GM23248 (cell line): ENCODE results near the gene DXO. TPM values are rescaled to one million over a fixed set of nuclear protein-coding genes. Genes with fewer than 3 reads are reported as not detected.
A peak's percentile ranks its signal among the peaks of the same experiment; 100 is the strongest.
"Not testable (repeated sequence)": the region's sequence is repeated elsewhere in the genome, so short reads cannot be mapped to it uniquely, and the experiment has no call there.

Experiments used
- DNase-seq: peaks from one replicate; pipeline ENCODE4 v3.0.0-alpha.2; 2015
- H2AFZ ChIP-seq: fragments of 200-600 bp; sonication (generic); 2 replicates; pipeline ENCODE4 v1.6.1; 2016; ENCODE audit warnings: antibody characterized with exemption
- H3F3A ChIP-seq: fragments of 200-600 bp; sonication (generic); 2 replicates; pipeline ENCODE4 v1.6.1; 2016; ENCODE audit warnings: mild to moderate bottlenecking, antibody characterized with exemption, mixed run types; ENCODE audit not compliant: insufficient read depth
- H3K27ac ChIP-seq: fragments of 200-600 bp; sonication (generic); 2 replicates; pipeline ENCODE4 v1.5.1; 2016; ENCODE audit warnings: mild to moderate bottlenecking
- H3K27me3 ChIP-seq: fragments of 200-600 bp; sonication (generic); replicated peaks from 2 replicates; pipeline ENCODE4 v1.6.1; 2016; ENCODE audit warnings: mild to moderate bottlenecking; ENCODE audit not compliant: insufficient read depth
- H3K36me3 ChIP-seq: fragments of 200-600 bp; sonication (generic); 2 replicates; pipeline ENCODE4 v1.6.1; 2016; ENCODE audit warnings: low read depth, mild to moderate bottlenecking
- H3K4me1 ChIP-seq: fragments of 200-600 bp; sonication (generic); 2 replicates; pipeline ENCODE4 v1.6.1; 2016; ENCODE audit warnings: mild to moderate bottlenecking; ENCODE audit not compliant: insufficient read depth
- H3K4me2 ChIP-seq: fragments of 200-600 bp; sonication (generic); one replicate; pipeline ENCODE4 v1.6.1; 2016; ENCODE audit warnings: mild to moderate bottlenecking; ENCODE audit not compliant: unreplicated experiment
- H3K4me3 ChIP-seq: fragments of 200-600 bp; sonication (generic); 2 replicates; pipeline ENCODE4 v1.5.1; 2016; ENCODE audit warnings: mild to moderate bottlenecking
- H3K79me2 ChIP-seq: fragments of 200-600 bp; sonication (generic); 2 replicates; pipeline ENCODE4 v1.6.1; 2016; ENCODE audit warnings: mild to moderate bottlenecking; ENCODE audit not compliant: insufficient read depth
- H3K9ac ChIP-seq: fragments of 200-600 bp; sonication (generic); 2 replicates; pipeline ENCODE4 v1.6.1; 2016; ENCODE audit warnings: mild to moderate bottlenecking
- H3K9me2 ChIP-seq: fragments of 200-600 bp; sonication (generic); 2 replicates; pipeline ENCODE4 v1.6.1; 2016; ENCODE audit warnings: mixed run types, mild to moderate bottlenecking, moderate library complexity; ENCODE audit not compliant: insufficient read depth
- H3K9me3 ChIP-seq: fragments of 200-600 bp; sonication (generic); one replicate; pipeline ENCODE4 v1.6.1; 2017; ENCODE audit warnings: low read depth
- H4K20me1 ChIP-seq: fragments of 200-600 bp; sonication (generic); 2 replicates; pipeline ENCODE4 v1.6.0; 2016; ENCODE audit not compliant: insufficient read depth
- EZH2 ChIP-seq: fragments of 200-600 bp; sonication (generic); IDR thresholded peaks from 2 replicates; pipeline ENCODE4 v1.6.1; 2018; ENCODE audit warnings: antibody characterized with exemption, mild to moderate bottlenecking; ENCODE audit not compliant: insufficient read depth, poor library complexity, severe bottlenecking
- EZH2phosphoT487 ChIP-seq: fragments of 200-600 bp; sonication (generic); IDR thresholded peaks from 2 replicates; pipeline ENCODE4 v1.6.1; 2018; ENCODE audit warnings: antibody characterized with exemption, moderate library complexity, mild to moderate bottlenecking, low read depth; ENCODE audit not compliant: insufficient read depth
- WGBS, 2 experiments: methylation state at CpG; one replicate each; pipeline ENCODE4 v1.1.6; 2015 to 2017; ENCODE audit warnings: low lambda C conversion rate in 2 of 2, low coverage in 1 of 2; ENCODE audit errors: missing lambda C conversion rate in 2 of 2; 5-methylcytosine and 5-hydroxymethylcytosine counted together
- in situ Hi-C: fragments of 300-500 bp; cut with MboI; formaldehyde crosslinking; loops from 2 replicates; pipeline ENCODE4 v1.15.0; 2020
- polyA plus RNA-seq: library from polyadenylated mRNA; unstranded; fragments of >200 nt; fragmentation: Nextera tagmentation; extraction: Ambion mirVana; gene quantifications from 2 replicates; pipeline ENCODE4 v1.2.1, GENCODE V29; 2016
- total RNA-seq: library from RNA; depleted of rRNA; stranded (reverse); fragments of >200 nt; shearing (Covaris generic); gene quantifications from 2 replicates; pipeline ENCODE4 v1.2.3, GENCODE V29; 2014; rRNA removed

DXO gene
- 24.2 and 31.0 TPM in 2 replicates for total RNA-seq
- polyA plus RNA-seq, result 23.3 and 26.6 TPM in 2 replicates

GRCh38 chr6:31971993-31972708, at the start of gene DXO:
DXO (minus strand) TSS chr6:31972138; CDS start chr6:31971675, 463 bp downstream.
- DNase-seq, result peak; percentile 100
- Histone ChIP-seq H3K9me3 (no peaks in the 10 kb centered on the region), H2AFZ (peak within 1 kb of the TSS; percentile 60), H3K27me3 (no peaks in the 10 kb centered on the region), H3K27ac (peak within 1 kb of the TSS; percentile 96), H3K4me1 (peaks cover 13% of the 10 kb centered on the region), H3K4me2 (peak within 1 kb of the TSS; percentile 98), H3F3A (peaks cover 23% of the 10 kb centered on the region), H3K79me2 (peaks cover 56% of the 10 kb centered on the region), H3K9ac (peak within 1 kb of the TSS; percentile 99), H3K9me2 (no peaks in the 10 kb centered on the region), H4K20me1 (no peaks in the 10 kb centered on the region), H3K4me3 (peak within 1 kb of the TSS; percentile 90), H3K36me3 (peaks cover 5% of the 10 kb centered on the region; the same call in 1 of the 2 replicates)
- in situ Hi-C loops, result no loop called here
- 1 to 2% methylated on average over 39 to 58 of the region's 62 CpGs for WGBS, 2 experiments
- no peak for TF ChIP-seq EZH2
- TF ChIP-seq EZH2phosphoT487, result no peak

GRCh38 chr6:32014547-32014946, 42.6 kb upstream of the DXO start, which contains the start of gene C4B:
C4B (plus strand) TSS chr6:32014795; CDS start chr6:32014846, 51 bp downstream.
- H3K27ac ChIP-seq, DNase-seq, H3F3A ChIP-seq, H3K9me2 ChIP-seq, H4K20me1 ChIP-seq, H3K4me2 ChIP-seq, H3K9ac ChIP-seq, in situ Hi-C loops, H3K4me3 ChIP-seq, H3K4me1 ChIP-seq, H3K27me3 ChIP-seq, H3K79me2 ChIP-seq, H3K36me3 ChIP-seq, H3K9me3 ChIP-seq, H2AFZ ChIP-seq: not testable (repeated sequence)
- WGBS, 2 experiments, result no CpG with 5 or more reads among the region's 6 CpGs

GRCh38 chr6:32013738-32014137, 41.8 kb upstream of the DXO start:
- H3K79me2 ChIP-seq, H3K27ac ChIP-seq, H3K4me3 ChIP-seq, H2AFZ ChIP-seq, in situ Hi-C loops, H3K9me3 ChIP-seq, H3K9ac ChIP-seq, H3K9me2 ChIP-seq, H4K20me1 ChIP-seq, H3F3A ChIP-seq, H3K27me3 ChIP-seq, H3K4me1 ChIP-seq, H3K4me2 ChIP-seq, DNase-seq, H3K36me3 ChIP-seq: not testable (repeated sequence)
- no CpG with 5 or more reads among the region's 5 CpGs for WGBS, 2 experiments

- H3F3A ChIP-seq, DNase-seq, H3K9ac ChIP-seq, H3K4me2 ChIP-seq, H3K4me3 ChIP-seq, H3K9me2 ChIP-seq, H3K27ac ChIP-seq, H3K4me1 ChIP-seq, H2AFZ ChIP-seq, H3K79me2 ChIP-seq, H3K27me3 ChIP-seq, H3K9me3 ChIP-seq, H4K20me1 ChIP-seq, in situ Hi-C loops, H3K36me3 ChIP-seq: not testable (repeated sequence)
- WGBS, 2 experiments, result 89 to 91% methylated on average over 16 to 17 of the region's 17 CpGs
Observed at GRCh38 chr6:32012941-32013617, 41.1 kb upstream of the DXO start.

- H3K79me2 ChIP-seq, H3K9me2 ChIP-seq, H4K20me1 ChIP-seq, H2AFZ ChIP-seq, H3K4me3 ChIP-seq, H3K27me3 ChIP-seq, in situ Hi-C loops, H3F3A ChIP-seq, H3K4me2 ChIP-seq, H3K9ac ChIP-seq, H3K36me3 ChIP-seq, H3K4me1 ChIP-seq, DNase-seq, H3K27ac ChIP-seq, H3K9me3 ChIP-seq: not testable (repeated sequence)
- 60 to 70% methylated on average over 10 to 21 of the region's 27 CpGs for WGBS, 2 experiments
Observed at GRCh38 chr6:32010856-32011530, 39.1 kb upstream of the DXO start.

- 64 to 68% methylated on average over 4 to 8 of the region's 12 CpGs for WGBS, 2 experiments
Observed at GRCh38 chr6:32009537-32009936, 37.6 kb upstream of the DXO start.

More at GRCh38 chr6:32009537-32009936, 37.6 kb upstream of the DXO start:
- H3K4me1 ChIP-seq, in situ Hi-C loops, DNase-seq, H2AFZ ChIP-seq, H3K79me2 ChIP-seq, H3F3A ChIP-seq, H4K20me1 ChIP-seq, H3K9me3 ChIP-seq, H3K4me2 ChIP-seq, H3K9ac ChIP-seq, H3K27me3 ChIP-seq, H3K4me3 ChIP-seq, H3K36me3 ChIP-seq, H3K9me2 ChIP-seq, H3K27ac ChIP-seq: not testable (repeated sequence)
